ENCODE data around the gene CLBA1.

DNA sequence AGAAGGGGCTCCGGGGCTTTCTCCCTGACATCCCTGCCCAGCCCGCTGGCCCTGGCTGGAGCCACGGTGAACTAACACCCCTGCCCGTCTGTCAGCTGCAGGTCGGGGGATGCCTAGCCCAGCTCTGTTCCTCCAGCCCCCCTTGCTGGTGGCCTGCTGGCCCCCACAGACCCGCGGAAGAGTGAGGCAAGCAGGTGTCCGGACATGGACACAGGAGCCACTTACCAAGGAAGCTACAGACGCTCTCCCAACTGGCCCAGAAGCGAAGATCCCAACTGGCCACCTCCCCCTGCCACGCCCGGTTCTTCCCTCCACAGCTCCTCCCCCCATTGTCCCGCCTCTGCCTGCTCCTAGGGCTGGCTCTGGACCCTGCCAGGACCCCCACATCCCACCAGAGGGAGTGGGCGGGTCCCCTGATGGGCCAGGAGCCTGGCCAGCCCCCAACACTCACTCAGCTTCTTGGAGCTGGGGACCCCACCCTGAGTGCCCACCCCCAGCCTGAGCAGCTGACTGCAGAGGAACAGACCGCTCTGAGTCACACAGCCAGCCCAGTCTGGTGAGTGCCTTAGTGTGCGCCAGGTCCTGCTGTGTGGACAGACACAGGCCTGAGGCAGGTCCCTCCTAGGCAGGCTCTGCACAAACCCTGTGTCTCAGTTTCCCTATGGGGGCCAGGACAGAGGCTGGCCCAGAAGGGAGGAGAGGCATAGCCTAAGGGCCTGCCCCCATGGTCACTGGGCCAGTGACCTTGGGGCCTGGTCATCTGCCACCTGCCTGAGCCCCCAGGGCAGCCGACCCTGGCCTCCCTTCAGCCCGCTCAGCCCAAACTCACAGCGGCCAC lies 15.1 kb upstream of the CLBA1 start:
- TF ChIP-seq, protein P1, sequence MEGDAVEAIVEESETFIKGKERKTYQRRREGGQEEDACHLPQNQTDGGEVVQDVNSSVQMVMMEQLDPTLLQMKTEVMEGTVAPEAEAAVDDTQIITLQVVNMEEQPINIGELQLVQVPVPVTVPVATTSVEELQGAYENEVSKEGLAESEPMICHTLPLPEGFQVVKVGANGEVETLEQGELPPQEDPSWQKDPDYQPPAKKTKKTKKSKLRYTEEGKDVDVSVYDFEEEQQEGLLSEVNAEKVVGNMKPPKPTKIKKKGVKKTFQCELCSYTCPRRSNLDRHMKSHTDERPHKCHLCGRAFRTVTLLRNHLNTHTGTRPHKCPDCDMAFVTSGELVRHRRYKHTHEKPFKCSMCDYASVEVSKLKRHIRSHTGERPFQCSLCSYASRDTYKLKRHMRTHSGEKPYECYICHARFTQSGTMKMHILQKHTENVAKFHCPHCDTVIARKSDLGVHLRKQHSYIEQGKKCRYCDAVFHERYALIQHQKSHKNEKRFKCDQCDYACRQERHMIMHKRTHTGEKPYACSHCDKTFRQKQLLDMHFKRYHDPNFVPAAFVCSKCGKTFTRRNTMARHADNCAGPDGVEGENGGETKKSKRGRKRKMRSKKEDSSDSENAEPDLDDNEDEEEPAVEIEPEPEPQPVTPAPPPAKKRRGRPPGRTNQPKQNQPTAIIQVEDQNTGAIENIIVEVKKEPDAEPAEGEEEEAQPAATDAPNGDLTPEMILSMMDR (conservative IDR thresholded peaks at IDR 0.05 in 1 of 2, IDR thresholded peaks at IDR 0.05 in 1 of 2; ENCODE audit: extremely low read depth in 1 of 2, insufficient read depth in 1 of 2, low read depth in 1 of 2, low read length in 2 of 2) = no peak
- TF ChIP-seq EZH2 (IDR thresholded peaks at IDR 0.05; ENCODE audit: borderline replicate concordance, low read length) = no peak

Measured in mammary epithelial cell (primary cell).